RWPE1 (cell line): ENCODE data around the gene CRTAP.
"Not testable (repeated sequence)": the region's sequence is repeated elsewhere in the genome, so short reads cannot be mapped to it uniquely, and the experiment has no call there.

Experiments used
- CTCF ChIA-PET: fragments of 350-600 bp; sonication (Branson Sonifier 250); formaldehyde crosslinking; extraction: SDS; loops from one replicate; lab custom pipeline; 2021; lab: Yijun Ruan, JAX
- POLR2A ChIA-PET: fragments of 400-600 bp; formaldehyde crosslinking; extraction: SDS; loops from one replicate; lab custom pipeline; 2020; ENCODE audit warnings: antibody characterized with exemption; ENCODE audit not compliant: low non-redundant PET; lab: Yijun Ruan, JAX
- DNase-seq: peaks from one replicate; pipeline ENCODE4 v3.0.0; 2012; ENCODE audit warnings: low spot score
- H3K27ac ChIP-seq: fragments of 450-650 bp; 2 replicates; pipeline ENCODE4 v1.5.1; 2017
- CTCF ChIP-seq: fragments of 450-650 bp; conservative IDR thresholded peaks from 2 replicates; pipeline ENCODE4 v1.5.1; 2017; ENCODE audit warnings: low read depth, mild to moderate bottlenecking

The CRTAP gene

GRCh38 chr3:33113772-33114621 is at the start of gene CRTAP:
Gene CRTAP (plus strand): TSS chr3:33114014. CDS start chr3:33114078, 64 bp downstream.
- CTCF ChIA-PET: interaction anchor here (0.7 kb wide), 1 partner anchor 167 kb away, joined by 3 read pairs; no protein-coding TSS in a partner anchor
- peak; percentile 73 for DNase-seq
- POLR2A ChIA-PET: no interaction called here
- peak within 1 kb of the TSS; percentile 99 for H3K27ac ChIP-seq
- no peak for TF ChIP-seq CTCF

GRCh38 chr3:33064929-33065328 is 48.9 kb upstream of the CRTAP start:
- TF ChIP-seq CTCF: no peak
- DNase-seq: no peak
- ChIA-PET CTCF (no interaction called here), POLR2A (no interaction called here)
- no peak overlapping the region for H3K27ac ChIP-seq

GRCh38 chr3:33067484-33067883 is 46.3 kb upstream of the CRTAP start:
- ChIA-PET CTCF (no interaction called here), POLR2A (no interaction called here)
- no peak for DNase-seq
- H3K27ac ChIP-seq: no peak overlapping the region
- TF ChIP-seq CTCF: no peak

GRCh38 chr3:33069862-33070261 is 44.0 kb upstream of the CRTAP start:
- CTCF ChIA-PET, POLR2A ChIA-PET, DNase-seq: not testable (repeated sequence)

GRCh38 chr3:33071181-33071580 is 42.6 kb upstream of the CRTAP start:
- ChIA-PET POLR2A (no interaction called here), CTCF (no interaction called here)
- no peak for DNase-seq
- no peak for TF ChIP-seq CTCF
- H3K27ac ChIP-seq: no peak overlapping the region

More at GRCh38 chr3:33069862-33070261, 44.0 kb upstream of the CRTAP start:
- not testable (repeated sequence) for H3K27ac ChIP-seq

- TF ChIP-seq CTCF: no peak
- POLR2A ChIA-PET: no interaction called here
- DNase-seq: no peak
- CTCF ChIA-PET: no interaction called here
- H3K27ac ChIP-seq: no peak overlapping the region
Observed at GRCh38 chr3:33071946-33072345, 41.9 kb upstream of the CRTAP start.
